Right ventricle myocardium inferior (tissue), 1 donor: ENCODE data around the gene CSDE1. TPM values are rescaled to one million over a fixed set of nuclear protein-coding genes. Genes with fewer than 3 reads are reported as not detected.
"Not testable (repeated sequence)": the region's sequence is repeated elsewhere in the genome, so short reads cannot be mapped to it uniquely, and the experiment has no call there.

Experiments used
- ATAC-seq: fragments of 200-7000 bp; cut with Tn5 transposase; one replicate; pipeline ENCODE4 v1.9.1; 2020; ENCODE audit warnings: mild to moderate bottlenecking, moderate library complexity
- DNase-seq: peaks from one replicate; pipeline ENCODE4 v3.0.0; 2021; ENCODE audit errors: missing footprints
- intact Hi-C: fragments of 100-400 bp; cut with DNase I; formaldehyde crosslinking; loops from one replicate; pipeline ENCODE4 v1.11.0; 2022
- total RNA-seq: library from RNA; stranded (reverse); fragmentation: NEBNext Ultra II Directional; extraction: Animal tissue kit (Norgen Biotek cat#: 25700); gene quantifications from one replicate; pipeline ENCODE4 v1.2.1, GENCODE V29; 2021
- donor health status: DM: no; HTN: yes; CAD: no; lungs with severe emphysema.

The CSDE1 gene
- total RNA-seq, 1 donor from 2014 or later: 873 TPM

DNA sequence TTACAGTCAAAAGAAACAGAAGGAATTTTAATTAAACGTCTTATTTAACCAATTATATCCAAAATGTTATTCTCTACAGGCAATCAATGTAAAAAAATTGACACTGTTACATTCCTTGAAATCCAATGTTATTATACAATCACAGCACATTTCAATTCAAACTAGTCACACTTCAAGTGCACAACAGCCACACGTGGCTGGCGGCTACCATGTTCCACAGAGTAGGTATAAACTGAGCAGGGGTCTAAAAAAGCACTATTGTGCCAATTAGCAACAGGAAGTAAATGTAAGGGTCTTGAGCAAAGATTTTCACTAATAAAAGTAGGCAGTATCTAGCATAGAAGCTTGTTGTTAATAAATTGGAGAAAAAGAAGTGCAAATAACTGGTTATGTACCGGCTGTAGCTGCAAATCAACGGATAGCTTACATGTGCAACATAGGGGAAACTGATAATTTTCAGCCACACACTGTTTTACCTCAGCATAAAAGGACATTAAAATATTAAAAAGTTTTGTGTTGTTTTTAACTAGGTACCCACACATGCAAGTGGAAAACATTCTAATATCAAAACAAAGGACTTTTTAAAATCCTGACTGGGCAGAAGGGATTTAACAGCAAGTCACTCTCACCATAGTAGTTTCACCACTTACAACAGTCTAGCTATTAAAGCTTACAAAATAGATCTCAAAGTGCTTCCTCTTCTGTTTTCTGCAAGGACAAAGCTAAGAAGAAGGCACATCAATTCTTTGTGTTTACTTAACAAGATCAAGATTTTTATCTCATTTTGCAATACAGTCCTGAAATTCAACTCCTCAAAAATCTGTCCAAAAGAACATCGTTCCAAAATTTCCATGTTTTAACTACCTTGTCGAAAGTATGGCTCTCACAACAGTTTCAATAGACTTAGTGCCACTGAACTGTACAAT, 2.5 kb downstream of the CSDE1 start:
- intact Hi-C loops: loop anchor here (5.0 kb wide), 1 partner anchor 38 kb away; the partner anchor contains the start of gene NRAS
- no peak for DNase-seq
- no peak for ATAC-seq

DNA sequence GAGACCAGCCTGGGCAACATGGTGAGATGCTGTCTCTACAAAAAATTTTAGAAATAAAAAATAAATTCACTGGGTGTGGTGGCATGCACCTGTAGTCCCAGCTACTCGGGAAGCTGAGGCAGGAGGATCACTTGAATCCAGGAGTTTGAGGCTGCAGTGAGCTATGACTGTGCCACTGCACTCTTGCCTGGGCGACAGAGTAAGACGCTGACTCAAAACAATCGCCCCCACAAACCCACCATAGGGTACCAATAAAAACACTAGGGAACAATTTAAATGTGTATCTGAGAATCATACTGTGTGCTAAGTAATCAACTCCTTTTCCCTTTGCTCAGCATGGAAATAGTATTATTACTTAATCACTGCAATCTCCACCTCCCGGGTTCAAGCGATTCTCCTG, 4.1 kb downstream of the CSDE1 start:
- intact Hi-C loops, DNase-seq, ATAC-seq: not testable (repeated sequence)

DNA sequence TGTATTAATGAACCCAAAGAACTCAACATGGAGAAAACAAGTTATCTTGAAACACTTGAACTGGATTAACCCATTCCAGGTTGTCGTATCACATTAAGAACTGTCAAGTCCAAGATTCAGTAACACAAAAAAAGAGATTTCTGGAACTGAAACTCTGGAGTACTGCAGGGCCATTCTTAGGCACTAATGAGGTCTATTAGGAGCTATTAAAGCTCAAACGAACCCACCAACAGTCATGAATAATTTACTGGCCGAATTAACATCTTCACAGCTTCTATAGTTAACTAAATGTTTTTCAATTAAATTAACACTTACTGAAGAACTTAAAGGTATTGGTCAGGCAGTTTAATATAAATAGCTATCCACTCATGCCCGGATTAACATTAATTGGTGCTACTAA, 4.6 kb downstream of the CSDE1 start:
- no peak for ATAC-seq
- no peak for DNase-seq
- intact Hi-C loops: no loop called here

DNA sequence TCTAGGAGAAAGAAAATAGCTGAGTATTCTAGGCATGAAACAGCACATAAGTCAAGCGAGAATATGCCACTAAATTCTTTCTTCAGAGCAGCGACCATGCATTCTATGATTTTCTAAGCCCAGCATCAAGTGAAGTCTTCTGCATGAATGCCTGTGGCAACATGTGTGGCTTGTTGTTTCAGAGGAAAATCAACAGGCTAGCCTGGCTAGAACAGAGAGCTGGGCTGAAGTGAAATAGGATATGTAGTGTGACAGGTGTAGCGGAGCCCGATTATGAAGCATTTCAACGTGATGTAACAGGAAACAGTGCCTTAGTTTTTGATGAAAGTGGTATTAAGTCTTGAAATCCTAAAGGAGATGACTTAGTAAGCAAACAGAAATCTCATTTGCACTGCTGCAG, 7.0 kb downstream of the CSDE1 start:
- intact Hi-C loops: no loop called here
- no peak for ATAC-seq
- DNase-seq: no peak

DNA sequence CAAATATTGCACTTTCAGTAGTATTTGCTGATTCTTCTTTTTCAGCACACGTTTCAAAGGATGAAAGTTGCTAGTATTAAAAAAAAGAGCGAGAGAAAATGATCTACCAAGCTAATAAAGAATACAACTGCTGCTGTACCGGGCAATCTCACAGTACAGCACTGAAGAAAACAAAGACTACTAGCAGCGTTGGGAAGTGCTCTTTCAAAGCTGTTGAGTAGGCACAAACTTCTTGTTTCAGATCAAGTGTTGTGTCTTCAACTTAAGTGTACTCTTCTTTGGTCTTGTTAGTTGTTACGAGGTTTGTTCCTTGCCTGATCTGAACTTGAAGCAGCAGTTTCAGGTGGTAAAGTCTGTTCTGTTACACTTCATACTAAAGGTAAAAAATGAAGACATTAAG, 7.9 kb downstream of the CSDE1 start:
- ATAC-seq: no peak
- intact Hi-C loops: no loop called here
- DNase-seq: no peak

DNA sequence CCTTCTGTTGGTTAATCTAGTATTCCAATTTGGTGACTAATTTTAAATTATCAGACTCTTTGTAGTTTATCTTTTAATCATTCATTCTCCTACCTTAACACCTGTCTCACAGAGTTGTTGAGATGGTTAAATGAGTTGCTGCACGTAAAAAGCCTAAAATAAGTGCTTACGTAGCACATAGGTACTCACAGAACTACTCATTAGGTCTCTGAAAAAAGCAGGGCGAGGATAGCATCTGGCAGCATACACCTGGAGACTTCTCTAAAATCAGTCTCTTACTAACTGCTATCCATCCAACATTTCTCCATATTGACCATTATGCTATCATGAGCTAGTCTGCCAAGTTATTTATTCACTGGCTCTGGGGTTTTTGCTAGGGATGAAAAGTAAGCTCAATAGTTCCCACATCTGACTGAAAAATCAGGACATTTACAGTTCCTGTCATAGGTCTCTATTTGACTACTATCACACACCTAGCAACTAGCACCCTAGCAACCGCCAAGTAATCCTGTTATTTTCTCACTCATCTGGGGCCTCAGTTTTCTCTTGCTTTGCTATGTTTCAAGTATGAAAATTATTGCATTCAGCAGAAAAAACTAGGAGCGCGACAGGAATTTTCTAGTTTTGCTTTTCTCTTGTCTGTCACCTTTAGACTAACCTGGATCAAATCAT, 11.2 kb downstream of the CSDE1 start:
- ATAC-seq (no peak), DNase-seq (no peak)

DNA sequence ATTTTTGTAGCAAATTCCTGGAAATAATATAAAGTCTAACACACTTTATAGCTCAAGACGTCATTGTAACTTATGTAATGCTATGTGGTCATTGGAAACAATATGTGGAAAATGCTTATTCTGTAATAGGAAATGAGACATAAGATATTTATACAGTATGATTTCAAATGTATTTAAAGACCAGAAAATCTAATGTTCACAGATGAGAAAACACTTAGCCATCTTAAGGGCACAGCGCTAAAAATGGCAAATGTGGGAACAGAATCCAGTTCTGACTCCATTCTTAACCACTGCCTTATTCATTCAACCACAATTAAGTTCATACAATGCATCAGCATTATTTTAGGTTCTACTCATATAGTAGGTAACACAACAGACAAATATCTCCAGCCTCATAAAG, 12.5 kb downstream of the CSDE1 start:
- ATAC-seq (no peak), DNase-seq (no peak)
- intact Hi-C loops: no loop called here

More for the DNA sequence above, 11.2 kb downstream of the CSDE1 start:
- intact Hi-C loops: no loop called here

DNA sequence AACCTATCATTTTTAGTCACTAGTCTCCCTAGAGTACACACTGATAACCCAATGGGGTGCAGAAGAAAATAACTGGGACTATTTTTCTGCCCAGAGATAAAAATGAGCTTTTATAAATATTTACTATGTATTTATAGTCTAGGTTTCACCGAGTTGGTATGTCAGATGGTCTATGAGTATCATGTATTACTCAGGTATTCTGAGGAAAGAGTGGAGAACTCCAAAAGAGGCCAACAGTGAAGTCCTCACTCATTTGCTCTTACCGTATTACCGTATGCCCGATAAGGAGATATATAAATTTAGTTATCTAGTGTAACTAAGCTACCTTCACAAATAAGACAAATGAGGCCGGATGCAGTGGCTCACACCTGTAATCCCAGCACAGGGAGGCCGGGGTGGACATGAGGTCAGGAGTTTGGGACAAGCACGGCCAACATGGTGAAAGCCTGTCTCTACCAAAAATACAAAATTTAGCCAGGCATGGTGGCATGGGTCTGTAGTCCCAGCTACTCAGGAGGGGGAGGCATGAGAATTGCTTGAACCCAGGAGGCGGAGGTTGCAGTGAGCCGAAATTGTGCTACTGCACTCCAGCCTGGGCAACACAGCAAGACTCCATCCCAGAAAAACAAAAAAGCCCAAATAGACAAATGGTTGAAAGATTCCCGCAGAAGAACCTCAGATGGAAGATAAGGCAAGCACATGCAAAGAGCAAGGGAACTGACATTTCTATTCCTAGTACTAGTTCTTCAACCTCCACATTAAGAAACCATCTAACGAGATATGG, 15.6 kb downstream of the CSDE1 start:
- intact Hi-C loops: no loop called here
- DNase-seq (no peak), ATAC-seq (no peak)

DNA sequence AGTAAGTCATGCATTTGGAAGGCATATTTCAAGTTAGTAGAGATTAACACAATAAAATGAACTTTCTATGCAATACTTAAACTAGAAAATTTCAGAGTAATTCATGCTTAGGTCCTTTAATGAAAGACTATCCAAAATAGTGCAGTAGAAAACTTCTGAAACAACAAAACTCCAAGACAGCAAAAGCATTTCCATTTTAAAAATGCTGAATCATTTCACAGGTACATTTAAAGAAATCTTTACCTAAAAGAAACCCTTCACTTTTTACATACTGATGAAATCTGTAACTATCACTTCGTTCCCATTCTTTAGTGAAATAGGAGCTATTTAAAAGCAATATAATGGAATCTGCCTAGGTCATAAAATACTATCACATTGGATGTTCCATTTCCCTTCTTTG, 17.5 kb downstream of the CSDE1 start:
- intact Hi-C loops: no loop called here
- no peak for DNase-seq
- no peak for ATAC-seq

DNA sequence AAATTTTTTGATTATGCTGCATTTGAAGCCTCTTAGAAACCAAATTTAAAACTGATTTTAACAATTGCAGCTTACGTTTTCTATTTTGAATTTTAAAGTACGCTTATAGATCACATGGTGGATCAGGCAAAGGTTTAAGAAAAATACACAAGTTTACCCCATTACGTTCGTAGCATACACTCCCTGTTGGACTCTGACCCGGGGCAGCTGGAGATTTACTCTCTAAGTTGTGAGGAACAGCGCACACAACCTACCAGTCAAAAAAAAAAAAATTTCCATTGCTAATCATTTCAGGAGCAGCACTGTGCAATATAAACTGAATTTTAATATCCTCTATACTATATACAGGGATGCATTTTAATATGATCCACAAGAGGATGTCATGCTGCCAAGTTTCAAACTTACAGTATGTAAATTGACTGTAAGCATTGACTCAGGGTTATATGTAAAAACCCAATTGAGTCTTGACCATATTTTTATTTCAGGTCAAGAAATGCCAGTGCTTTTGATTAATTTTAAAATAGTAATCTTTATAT, 20.4 kb downstream of the CSDE1 start:
- DNase-seq (no peak), ATAC-seq (no peak)
- intact Hi-C loops: no loop called here

DNA sequence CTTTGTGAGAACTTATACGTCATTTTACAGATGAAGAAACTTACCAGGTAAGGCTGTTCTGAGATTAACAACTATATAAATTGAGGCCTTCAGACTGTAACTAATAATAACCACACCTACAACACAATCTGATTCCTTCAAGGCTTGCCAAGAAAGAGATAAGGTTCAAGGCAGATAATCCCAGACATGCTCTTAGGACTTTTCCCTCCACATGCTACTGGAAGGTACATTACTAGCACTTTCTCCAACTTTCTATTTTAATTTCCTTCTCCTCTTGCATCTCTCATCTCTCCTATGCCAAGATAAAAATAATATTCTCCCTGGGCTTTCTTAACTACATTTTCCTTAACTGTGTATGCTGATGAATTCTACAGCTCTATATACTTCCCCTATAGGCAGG, 22.3 kb downstream of the CSDE1 start:
- intact Hi-C loops: no loop called here
- no peak for DNase-seq
- ATAC-seq: no peak

DNA sequence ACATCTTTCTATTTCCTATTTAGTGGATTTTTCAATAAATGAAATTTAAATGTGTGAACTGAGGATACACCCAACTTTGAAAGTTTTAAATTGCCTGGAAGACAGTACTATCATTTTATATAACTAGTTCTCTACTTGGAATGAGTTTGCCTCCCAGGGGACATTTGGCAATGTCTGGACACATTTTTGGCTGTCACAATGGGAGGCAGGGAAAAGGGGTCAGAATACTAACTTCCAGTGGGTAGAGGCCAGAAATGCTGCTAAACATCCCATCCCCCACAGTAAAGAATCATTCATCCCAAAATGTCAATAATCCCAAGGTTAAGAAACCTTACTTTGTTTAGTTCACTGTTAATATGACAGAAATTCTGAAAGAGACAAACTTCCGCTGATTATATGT, 28.0 kb downstream of the CSDE1 start:
- DNase-seq (no peak), ATAC-seq (no peak)
- intact Hi-C loops: no loop called here

DNA sequence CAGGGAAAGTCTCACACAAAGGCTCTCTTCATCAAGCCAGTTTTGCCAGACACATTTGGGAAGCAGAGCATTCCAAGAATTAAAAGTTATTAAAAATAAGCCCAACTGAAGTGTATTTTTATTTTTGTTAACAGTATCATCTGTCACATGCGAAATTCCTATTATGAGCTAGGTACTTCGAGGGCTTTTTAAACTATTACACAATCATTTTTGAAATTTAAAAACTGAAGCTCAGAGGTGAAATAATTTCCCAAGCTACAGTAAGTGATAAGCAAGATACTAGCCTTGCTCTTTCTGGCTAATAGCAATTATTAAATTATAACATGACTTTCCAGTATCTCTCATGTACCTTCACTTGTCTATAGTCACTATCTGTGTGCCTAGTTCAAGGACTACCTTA, 29.2 kb downstream of the CSDE1 start:
- ATAC-seq (no peak), DNase-seq (no peak)
- intact Hi-C loops: no loop called here

DNA sequence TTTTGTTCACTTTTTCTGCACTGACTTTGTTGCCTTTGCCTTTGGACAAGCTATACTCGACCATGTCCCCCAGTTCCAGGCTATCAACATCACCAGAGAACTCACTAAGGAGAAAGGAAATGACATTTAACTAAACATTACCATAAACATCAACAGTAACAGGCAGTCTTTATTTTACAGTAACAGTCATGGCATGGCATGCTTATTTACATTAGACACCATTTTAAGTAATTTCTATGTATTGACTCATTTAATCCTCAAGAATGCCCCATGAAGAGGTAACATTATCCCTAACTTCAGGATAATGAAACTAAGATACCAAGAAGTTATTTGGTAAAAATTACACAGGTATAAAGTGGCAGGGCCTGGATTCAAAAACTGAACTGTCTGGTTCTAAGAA, 32.6 kb downstream of the CSDE1 start:
- intact Hi-C loops: no loop called here
- ATAC-seq (no peak), DNase-seq (no peak)

DNA sequence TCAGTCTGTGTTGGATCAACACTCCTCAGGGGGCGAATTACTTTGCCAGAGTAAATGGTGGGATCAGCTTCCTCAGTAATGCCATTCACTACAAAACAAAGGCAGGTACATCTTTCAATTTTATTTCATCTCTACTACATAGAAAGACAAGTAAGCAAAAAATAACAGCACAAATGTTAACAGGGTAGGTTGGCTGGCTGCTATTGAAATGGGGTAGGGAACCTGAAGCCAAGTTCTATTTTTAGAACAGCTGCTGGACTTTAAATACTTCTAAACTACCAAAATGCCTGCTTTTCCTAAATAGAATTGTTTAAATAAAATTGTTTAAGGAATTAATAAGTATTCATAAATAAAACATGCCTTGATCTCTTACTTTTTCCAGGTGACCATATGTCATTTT, 33.9 kb downstream of the CSDE1 start:
- intact Hi-C loops: no loop called here
- no peak for DNase-seq
- ATAC-seq: peak; percentile 42

DNA sequence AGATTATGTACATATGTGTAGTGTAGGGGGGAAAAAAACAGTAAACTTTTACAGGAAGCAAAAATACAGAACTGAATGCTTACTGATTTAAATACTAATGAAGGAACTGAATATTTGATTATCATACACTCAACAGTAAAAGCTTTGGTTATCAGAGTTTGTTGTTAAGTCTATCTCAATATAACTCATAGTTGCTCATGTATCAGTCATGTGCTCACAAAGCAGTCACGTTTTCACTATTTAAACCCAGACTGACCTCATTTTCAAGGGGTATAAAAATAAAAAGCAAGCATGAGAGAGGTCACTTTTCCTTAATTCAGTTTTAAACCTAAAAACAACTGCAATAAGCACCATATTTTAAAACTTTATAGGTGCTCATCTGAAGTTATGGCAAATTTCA, 34.3 kb downstream of the CSDE1 start:
- ATAC-seq: no peak
- intact Hi-C loops: no loop called here

DNA sequence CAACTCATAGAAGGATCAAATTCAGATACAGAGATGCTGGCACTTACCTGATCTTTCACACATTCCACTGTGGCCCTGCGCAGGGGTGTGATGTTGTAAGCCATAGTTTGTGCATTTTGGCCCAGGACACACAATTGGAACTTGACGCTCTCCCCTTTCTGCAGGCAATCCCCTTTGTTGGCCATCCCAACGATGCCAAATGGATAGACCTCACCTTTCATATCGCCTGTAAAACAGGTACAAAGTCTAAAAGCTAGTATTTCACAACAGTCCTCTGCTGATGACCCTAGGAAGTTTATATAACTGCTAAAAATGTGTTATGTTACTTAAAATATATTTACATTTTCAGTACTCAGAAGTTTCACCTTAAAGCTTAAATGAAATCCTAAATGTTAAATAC, 37.3 kb downstream of the CSDE1 start:
- DNase-seq: no peak
- no peak for ATAC-seq
- intact Hi-C loops: no loop called here

More for the DNA sequence above, 34.3 kb downstream of the CSDE1 start:
- DNase-seq: no peak

DNA sequence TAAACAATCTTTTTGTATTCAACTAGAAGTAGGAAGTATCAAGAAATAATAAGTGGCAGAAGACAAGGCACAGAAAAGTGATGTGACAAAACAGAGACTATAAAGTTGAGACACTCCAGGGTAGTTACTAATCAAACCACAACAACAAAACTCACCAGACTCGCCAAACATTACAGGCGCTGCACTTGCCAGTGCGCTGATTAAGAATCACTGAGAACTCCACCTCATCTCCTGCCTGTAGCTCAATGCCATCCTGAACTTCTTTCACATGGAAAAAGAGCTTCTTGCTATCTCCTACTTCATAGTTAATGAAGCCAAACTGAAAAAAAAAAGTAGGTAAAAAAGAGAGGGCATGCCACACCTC, 38.4 kb downstream of the CSDE1 start:
- no peak for DNase-seq
- ATAC-seq: no peak
- intact Hi-C loops: loop anchor here (5.0 kb wide), 1 partner anchor 38 kb away; the partner anchor contains the start of gene CSDE1
